ENCODE results near the gene SEZ6L2.
A peak's percentile ranks its signal among the peaks of the same experiment; 100 is the strongest.
"Not testable (repeated sequence)": the region's sequence is repeated elsewhere in the genome, so short reads cannot be mapped to it uniquely, and the experiment has no call there.

Gene SEZ6L2

GRCh38 chr16:29910819-29911675 is 11.7 kb upstream of the SEZ6L2 start:
- no peak for DNase-seq (ENCODE audit: extremely low spot score, insufficient read length, low read depth)
- FAIRE-seq = no peak

DNA sequence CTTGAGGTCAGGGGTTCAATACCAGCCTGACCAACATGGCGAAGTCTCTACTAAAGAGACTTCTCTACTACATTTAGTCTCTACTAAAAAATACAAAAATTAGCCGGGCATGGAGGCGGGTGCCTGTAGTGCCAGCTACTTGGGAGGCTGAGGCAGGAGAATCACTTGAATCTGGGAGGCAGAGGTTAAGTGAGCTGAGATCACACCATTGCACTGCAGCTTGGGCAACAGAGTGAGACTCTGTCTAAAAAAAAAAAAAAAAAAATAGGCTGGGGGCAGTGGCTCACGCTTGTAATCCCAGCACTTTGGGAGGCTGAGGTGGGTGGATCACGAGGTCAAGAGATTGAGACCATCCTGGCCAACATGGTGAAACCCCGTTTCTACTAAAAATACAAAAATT is 10.5 kb upstream of the SEZ6L2 start:
- FAIRE-seq; DNase-seq (ENCODE audit: extremely low spot score, insufficient read length, low read depth): not testable (repeated sequence)

DNA sequence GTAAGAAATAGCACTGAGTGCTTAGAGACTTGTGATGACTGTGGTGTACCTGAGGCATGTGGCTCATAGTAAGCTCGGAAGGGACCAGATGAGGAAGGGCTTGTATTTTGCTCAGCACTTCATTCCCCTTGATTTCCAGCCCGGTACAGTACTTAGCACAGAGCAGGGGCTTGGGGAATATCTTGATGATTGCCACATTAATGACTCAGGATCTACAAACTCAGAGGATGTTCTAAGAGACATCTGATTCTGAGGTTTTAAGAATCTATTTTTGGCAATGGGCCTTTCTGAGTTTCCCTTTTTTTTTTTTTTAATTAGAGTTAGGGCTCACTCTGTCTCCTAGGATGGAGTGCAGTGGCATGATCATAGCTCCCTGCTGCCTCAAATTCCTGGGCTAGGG is 10.0 kb upstream of the SEZ6L2 start:
- DNase-seq (ENCODE audit: extremely low spot score, insufficient read length, low read depth) (no peak), FAIRE-seq (no peak)

GRCh38 chr16:29908719-29909220 is 9.4 kb upstream of the SEZ6L2 start:
- FAIRE-seq (no peak), DNase-seq (ENCODE audit: extremely low spot score, insufficient read length, low read depth) (no peak)

GRCh38 chr16:29907973-29908372 is 8.6 kb upstream of the SEZ6L2 start:
- FAIRE-seq = no peak
- no peak for DNase-seq (ENCODE audit: extremely low spot score, insufficient read length, low read depth)

GRCh38 chr16:29906520-29907244 is 7.3 kb upstream of the SEZ6L2 start:
- no peak for FAIRE-seq
- DNase-seq (ENCODE audit: extremely low spot score, insufficient read length, low read depth) = no peak

GRCh38 chr16:29905668-29906067 is 6.3 kb upstream of the SEZ6L2 start:
- DNase-seq (ENCODE audit: extremely low spot score, insufficient read length, low read depth) (no peak), FAIRE-seq (no peak)

GRCh38 chr16:29904947-29905346 is 5.6 kb upstream of the SEZ6L2 start:
- no peak for FAIRE-seq

DNA sequence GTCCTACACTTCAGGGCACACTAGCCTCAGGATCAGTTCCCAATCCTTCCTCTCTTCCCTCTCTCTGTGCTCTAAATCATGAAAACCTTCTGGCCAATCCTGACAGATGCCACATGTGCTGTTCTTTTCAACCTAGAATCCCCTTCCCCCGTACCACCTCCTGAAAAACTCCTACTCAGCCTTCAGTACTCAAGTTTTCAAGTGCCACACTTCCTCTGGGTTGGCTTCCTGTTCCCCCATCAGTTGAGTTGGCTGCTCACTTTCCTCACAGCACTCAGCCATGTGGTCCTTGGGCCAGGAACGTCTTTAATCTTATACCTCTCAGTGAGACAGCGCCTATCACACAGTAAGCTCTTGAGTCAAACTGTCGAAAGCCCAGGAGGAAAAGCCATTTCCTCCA is 4.2 kb upstream of the SEZ6L2 start:
- no peak for DNase-seq (ENCODE audit: extremely low spot score, insufficient read length, low read depth)
- no peak for FAIRE-seq

More at GRCh38 chr16:29904947-29905346, 5.6 kb upstream of the SEZ6L2 start:
- DNase-seq (ENCODE audit: extremely low spot score, insufficient read length, low read depth) = no peak

DNA sequence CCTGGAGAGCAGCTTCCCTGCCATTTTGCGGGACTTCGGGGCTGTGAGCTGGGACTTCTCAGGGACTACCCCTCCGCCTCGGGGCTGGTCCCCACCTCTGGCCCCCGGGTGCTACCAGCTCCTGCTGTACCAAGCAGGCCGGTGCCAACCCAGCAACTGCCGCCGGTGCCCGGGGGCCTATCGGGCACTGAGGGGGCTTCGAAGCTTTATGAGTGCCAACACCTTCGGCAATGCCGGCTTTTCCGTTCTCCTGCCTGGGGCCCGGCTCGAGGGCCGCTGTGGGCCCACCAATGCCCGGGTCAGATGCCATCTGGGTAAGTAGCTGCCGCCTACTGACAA is 2.2 kb upstream of the SEZ6L2 start:
- DNase-seq (ENCODE audit: extremely low spot score, insufficient read length, low read depth) (no peak), FAIRE-seq (no peak)

GRCh38 chr16:29900888-29901606 is 1.7 kb upstream of the SEZ6L2 start:
- DNase-seq (ENCODE audit: extremely low spot score, insufficient read length, low read depth) (no peak), FAIRE-seq (no peak)

DNA sequence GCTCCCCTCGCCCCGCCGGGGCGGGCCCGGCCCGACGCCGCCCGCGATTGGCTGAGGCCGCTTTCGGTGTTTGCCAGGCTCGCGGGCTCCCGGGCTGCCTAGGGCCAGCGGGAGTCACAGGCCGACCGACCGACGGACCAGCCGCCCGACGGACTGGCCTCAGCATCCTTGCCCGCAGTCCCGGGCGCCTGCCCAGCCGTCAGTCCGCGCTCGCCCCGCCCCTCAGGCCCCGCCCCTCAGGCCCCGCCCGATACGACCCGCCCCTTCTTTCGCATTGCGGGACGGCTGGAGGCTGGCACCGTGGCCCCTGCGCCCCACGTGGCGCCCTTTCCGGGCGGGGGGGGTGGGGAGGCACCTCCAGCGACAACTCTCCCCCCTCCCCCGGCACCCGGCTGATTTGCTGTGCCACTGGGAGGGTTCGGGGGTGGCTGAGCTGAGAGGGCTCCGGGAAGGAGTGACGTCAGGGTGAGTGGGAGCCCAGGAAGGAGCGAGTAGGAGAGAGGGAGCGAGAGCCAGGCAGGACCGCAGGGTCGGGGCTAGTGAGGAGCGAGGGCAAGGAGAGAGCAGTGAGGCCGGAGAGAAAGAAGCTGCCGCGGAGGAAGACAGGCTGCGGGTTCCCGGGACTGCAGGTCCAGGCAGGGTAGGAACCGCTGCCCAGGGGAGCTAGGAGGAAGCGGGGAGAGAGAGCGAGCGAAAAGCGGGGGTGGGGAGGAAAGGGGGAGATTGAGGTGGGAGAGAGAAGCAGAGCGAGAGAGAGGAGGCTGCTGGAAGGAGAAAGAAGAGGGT is 945 bp upstream of the SEZ6L2 start, which contains the start of gene ASPHD1:
TSS of gene ASPHD1 (plus strand) at position 387 of the 786 bp plus-strand sequence. CDS start 484 bp downstream, outside the sequence.
- peak; percentile 67 for DNase-seq (ENCODE audit: extremely low spot score, insufficient read length, low read depth)

GRCh38 chr16:29898804-29899515 is 390 bp downstream of the SEZ6L2 start:
- FAIRE-seq (no peak), DNase-seq (ENCODE audit: extremely low spot score, insufficient read length, low read depth) (no peak)

More for the DNA sequence above, 945 bp upstream of the SEZ6L2 start, which contains the start of gene ASPHD1:
- no peak for FAIRE-seq

- FAIRE-seq (no peak), DNase-seq (ENCODE audit: extremely low spot score, insufficient read length, low read depth) (no peak)
Measured at GRCh38 chr16:29898135-29898803, 1.1 kb downstream of the SEZ6L2 start.

DNA sequence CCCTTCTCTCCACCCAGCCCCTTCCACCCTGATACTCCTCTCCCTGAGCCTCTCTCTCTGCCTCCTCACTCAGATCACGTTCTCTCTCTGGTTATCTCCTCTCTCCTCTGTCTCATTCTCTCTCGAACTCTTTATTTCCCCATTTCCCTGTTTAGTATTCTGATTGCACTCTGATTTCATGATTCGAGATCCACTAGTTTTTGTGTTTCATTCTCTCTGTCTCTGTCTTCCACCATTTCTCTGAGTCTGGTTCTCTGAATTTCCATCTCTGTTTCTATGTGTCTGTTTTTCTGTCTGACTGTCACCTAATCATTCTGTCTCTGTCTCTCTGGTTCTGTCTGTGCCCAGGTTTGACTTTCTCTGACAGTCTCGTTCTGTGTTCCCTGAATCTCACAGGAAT is 2.0 kb downstream of the SEZ6L2 start:
- FAIRE-seq = no peak
- DNase-seq (ENCODE audit: extremely low spot score, insufficient read length, low read depth) = no peak

DNA sequence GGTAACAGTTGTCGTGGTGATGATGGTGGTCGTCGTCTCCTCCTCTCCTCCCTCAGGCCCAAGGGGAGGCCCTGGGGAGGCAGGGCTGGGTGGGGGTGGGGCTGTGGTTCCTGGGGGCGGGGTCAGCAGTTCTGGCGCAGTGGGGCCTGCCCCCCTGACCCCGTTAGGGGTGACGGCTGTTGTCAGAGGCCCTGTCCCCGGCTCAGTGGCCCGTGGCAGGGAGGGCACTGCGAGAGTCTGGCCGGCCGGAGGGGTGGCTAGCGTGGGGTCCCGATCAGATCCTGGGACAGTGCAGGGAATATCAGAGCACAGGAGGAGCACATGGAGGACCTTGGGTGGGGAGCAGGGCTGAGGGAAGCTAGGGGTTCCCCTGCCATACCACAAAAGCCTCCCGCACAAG is 2.5 kb downstream of the SEZ6L2 start:
- FAIRE-seq (no peak), DNase-seq (ENCODE audit: extremely low spot score, insufficient read length, low read depth) (no peak)

GRCh38 chr16:29894352-29894751 is 5.0 kb downstream of the SEZ6L2 start:
- FAIRE-seq = no peak
- no peak for DNase-seq (ENCODE audit: extremely low spot score, insufficient read length, low read depth)

DNA sequence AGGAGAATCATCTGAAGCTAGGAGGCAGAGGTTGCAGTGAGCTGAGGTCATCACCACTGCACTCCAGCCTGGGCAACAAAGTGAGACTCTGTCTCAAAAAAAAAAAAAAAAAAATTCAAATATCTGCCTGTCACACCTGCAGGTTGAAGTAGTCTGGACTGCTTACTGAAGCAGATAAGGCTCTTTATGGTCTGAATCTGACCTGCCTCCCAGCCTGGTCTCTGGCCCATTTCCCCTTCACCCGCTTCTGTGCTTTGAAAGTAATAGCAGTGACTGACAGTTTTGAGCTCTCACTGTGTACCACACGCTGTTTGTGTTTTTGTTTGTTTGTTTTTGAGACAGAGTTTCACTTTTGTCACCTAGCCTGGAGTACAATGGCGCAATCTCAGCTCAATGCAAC is 5.8 kb downstream of the SEZ6L2 start:
- DNase-seq (ENCODE audit: extremely low spot score, insufficient read length, low read depth) (no peak), FAIRE-seq (no peak)

- DNase-seq (ENCODE audit: extremely low spot score, insufficient read length, low read depth) (no peak), FAIRE-seq (no peak)
Measured at GRCh38 chr16:29892458-29892813, 6.9 kb downstream of the SEZ6L2 start.

All from GM18507 (cell line).